GM19238 (cell line): ENCODE data around the gene DOK3.

Experiments
- DNase-seq: peaks from one replicate; pipeline ENCODE4 v3.0.0; 2011; ENCODE audit warnings: low spot score; ENCODE audit not compliant: insufficient read length

Gene DOK3

GRCh38 chr5:177469750-177470525, 39.7 kb downstream of the DOK3 start:
- no peak for DNase-seq

- DNase-seq = no peak
These were observed 40.7 kb downstream of the DOK3 start for GRCh38 chr5:177468685-177469628.

GRCh38 chr5:177468329-177468684, 41.3 kb downstream of the DOK3 start:
- DNase-seq = no peak

GRCh38 chr5:177467436-177467835, 42.2 kb downstream of the DOK3 start:
- DNase-seq = no peak

- DNase-seq = no peak
These were observed 42.8 kb downstream of the DOK3 start for GRCh38 chr5:177466861-177467260.

- no peak for DNase-seq
These were observed 44.6 kb downstream of the DOK3 start for GRCh38 chr5:177465044-177465443.

- DNase-seq = no peak
These were observed 47.5 kb downstream of the DOK3 start for GRCh38 chr5:177462021-177462670.

- DNase-seq = no peak
These were observed 49.6 kb downstream of the DOK3 start for GRCh38 chr5:177459819-177460628.

- DNase-seq = no peak
These were observed 50.3 kb downstream of the DOK3 start for GRCh38 chr5:177459357-177459756.

- DNase-seq = no peak
These were observed 50.7 kb downstream of the DOK3 start for GRCh38 chr5:177458912-177459350.

- DNase-seq = no peak
These were observed 51.6 kb downstream of the DOK3 start for GRCh38 chr5:177457852-177458681.

GRCh38 chr5:177456976-177457851, 52.4 kb downstream of the DOK3 start:
- DNase-seq = peak; percentile 96

GRCh38 chr5:177456591-177456964, 53.0 kb downstream of the DOK3 start:
- DNase-seq = no peak

GRCh38 chr5:177455661-177456590, 53.7 kb downstream of the DOK3 start:
- peak; percentile 97 for DNase-seq

GRCh38 chr5:177455036-177455660, 54.5 kb downstream of the DOK3 start:
- peak; percentile 93 for DNase-seq

GRCh38 chr5:177454397-177455035, 55.1 kb downstream of the DOK3 start:
- peak; percentile 99 for DNase-seq

- DNase-seq = no peak
These were observed 55.7 kb downstream of the DOK3 start for GRCh38 chr5:177453852-177454396.
